ENCODE measurements around the gene GUCY2D.

GUCY2D gene

DNA sequence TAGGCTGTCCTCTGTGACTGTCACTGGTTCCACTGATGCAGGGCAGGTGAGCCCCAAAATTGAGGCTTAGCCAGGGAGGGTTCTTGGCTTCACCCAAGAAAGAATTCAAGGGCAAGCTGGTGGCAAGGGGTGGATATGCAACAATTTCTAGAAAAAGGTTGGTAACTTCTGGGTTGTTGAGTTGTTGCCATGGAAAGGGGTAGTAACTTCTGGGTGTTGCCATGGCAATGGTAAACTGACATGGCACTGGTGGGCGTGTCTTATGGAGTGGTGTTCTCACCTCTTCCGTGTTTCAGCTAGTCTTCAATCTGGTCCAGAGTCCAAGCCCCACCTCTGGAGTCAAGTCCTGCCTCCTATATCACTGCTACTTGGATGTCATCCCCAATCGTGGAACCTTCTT is 9.5 kb upstream of the GUCY2D start:
- no peaks in the 10 kb centered on the region for H3K79me2 ChIP-seq (ENCODE audit: insufficient read depth, low read depth)
- H3K27ac ChIP-seq: no peak overlapping the region
- H3K9ac ChIP-seq: no peak overlapping the region
- H3K36me3 ChIP-seq (ENCODE audit: insufficient read depth): no peaks in the 10 kb centered on the region
- TF ChIP-seq, protein P1, sequence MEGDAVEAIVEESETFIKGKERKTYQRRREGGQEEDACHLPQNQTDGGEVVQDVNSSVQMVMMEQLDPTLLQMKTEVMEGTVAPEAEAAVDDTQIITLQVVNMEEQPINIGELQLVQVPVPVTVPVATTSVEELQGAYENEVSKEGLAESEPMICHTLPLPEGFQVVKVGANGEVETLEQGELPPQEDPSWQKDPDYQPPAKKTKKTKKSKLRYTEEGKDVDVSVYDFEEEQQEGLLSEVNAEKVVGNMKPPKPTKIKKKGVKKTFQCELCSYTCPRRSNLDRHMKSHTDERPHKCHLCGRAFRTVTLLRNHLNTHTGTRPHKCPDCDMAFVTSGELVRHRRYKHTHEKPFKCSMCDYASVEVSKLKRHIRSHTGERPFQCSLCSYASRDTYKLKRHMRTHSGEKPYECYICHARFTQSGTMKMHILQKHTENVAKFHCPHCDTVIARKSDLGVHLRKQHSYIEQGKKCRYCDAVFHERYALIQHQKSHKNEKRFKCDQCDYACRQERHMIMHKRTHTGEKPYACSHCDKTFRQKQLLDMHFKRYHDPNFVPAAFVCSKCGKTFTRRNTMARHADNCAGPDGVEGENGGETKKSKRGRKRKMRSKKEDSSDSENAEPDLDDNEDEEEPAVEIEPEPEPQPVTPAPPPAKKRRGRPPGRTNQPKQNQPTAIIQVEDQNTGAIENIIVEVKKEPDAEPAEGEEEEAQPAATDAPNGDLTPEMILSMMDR (conservative IDR thresholded peaks at IDR 0.05; ENCODE audit: low read depth, low read length): no peak
- H4K20me1 ChIP-seq (ENCODE audit: insufficient read depth): no peaks in the 10 kb centered on the region
- no peak overlapping the region for H2AFZ ChIP-seq (ENCODE audit: low read depth)
- H3K4me1 ChIP-seq (ENCODE audit: low read depth, poor library complexity, severe bottlenecking): peaks cover 5% of the 10 kb centered on the region
- H3K27me3 ChIP-seq (ENCODE audit: insufficient read depth, low read depth): no peaks in the 10 kb centered on the region
- H3K4me2 ChIP-seq: no peak overlapping the region
- no peak overlapping the region for H3K4me3 ChIP-seq (IDR thresholded peaks at IDR 0.05; ENCODE audit: insufficient read depth, low read depth, low read length)

DNA sequence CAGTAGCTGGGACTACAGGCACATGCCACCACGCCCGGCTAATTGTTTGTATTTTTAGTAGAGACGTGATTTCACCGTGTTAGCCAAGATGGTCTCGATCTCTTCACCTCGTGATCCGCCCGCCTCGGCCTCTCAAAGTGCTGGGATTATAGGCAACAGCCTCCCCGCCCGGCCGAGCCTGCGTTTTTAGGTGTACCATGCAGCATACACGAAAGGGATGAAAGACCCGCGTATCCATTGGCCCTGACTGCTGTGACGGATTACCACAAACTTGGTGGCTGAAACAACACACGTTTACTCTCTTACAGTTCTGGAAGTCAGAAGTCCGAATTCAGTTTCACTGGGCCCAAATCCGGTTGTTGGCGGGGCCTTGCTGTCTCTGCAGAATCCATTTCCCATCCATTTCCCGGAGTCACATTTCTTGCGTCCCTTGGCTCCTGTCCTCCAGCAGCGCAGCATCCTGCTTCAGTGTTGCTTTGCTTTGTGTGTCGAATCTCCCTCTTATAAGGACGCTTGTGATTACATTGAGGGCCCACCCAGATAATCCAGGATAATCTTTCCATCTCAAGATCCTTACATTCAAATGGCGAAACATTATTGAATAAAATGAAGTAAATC is 8.3 kb upstream of the GUCY2D start:
- Histone ChIP-seq H3K4me3 (IDR thresholded peaks at IDR 0.05; ENCODE audit: insufficient read depth, low read depth, low read length) (no peak overlapping the region), H3K79me2 (ENCODE audit: insufficient read depth, low read depth) (no peaks in the 10 kb centered on the region), H3K4me1 (ENCODE audit: low read depth, poor library complexity, severe bottlenecking) (peaks cover 5% of the 10 kb centered on the region), H3K36me3 (ENCODE audit: insufficient read depth) (no peaks in the 10 kb centered on the region), H4K20me1 (ENCODE audit: insufficient read depth) (no peaks in the 10 kb centered on the region), H3K9ac (no peak overlapping the region), H3K27ac (no peak overlapping the region), H3K4me2 (no peak overlapping the region), H3K27me3 (ENCODE audit: insufficient read depth, low read depth) (no peaks in the 10 kb centered on the region), H2AFZ (ENCODE audit: low read depth) (no peak overlapping the region)
- TF ChIP-seq, protein P1 (conservative IDR thresholded peaks at IDR 0.05; ENCODE audit: low read depth, low read length): no peak

DNA sequence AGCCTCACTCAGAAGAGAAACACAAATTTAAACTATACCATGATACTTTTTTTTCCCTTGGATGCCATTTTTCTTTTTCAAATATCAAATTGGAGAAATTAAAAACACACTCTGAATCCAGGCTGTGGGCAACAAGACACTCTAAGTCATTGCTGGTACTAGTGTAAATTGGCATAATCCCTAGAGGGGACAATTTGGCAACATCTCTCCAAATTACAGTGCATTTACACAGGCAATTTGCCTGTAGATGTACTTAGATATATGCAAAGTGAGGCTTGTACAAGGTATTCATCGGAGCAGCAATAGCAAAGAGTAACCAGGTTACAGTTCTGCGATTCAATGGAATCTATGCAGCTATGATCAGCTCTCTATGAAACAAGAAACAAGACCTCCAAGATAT is 6.7 kb upstream of the GUCY2D start:
- Histone ChIP-seq H3K79me2 (ENCODE audit: insufficient read depth, low read depth) (no peaks in the 10 kb centered on the region), H4K20me1 (ENCODE audit: insufficient read depth) (no peaks in the 10 kb centered on the region), H3K27ac (no peak overlapping the region), H3K4me1 (ENCODE audit: low read depth, poor library complexity, severe bottlenecking) (peaks cover 5% of the 10 kb centered on the region), H3K4me2 (no peak overlapping the region), H2AFZ (ENCODE audit: low read depth) (no peak overlapping the region), H3K9ac (no peak overlapping the region), H3K27me3 (ENCODE audit: insufficient read depth, low read depth) (no peaks in the 10 kb centered on the region), H3K4me3 (IDR thresholded peaks at IDR 0.05; ENCODE audit: insufficient read depth, low read depth, low read length) (no peak overlapping the region), H3K36me3 (ENCODE audit: insufficient read depth) (no peaks in the 10 kb centered on the region)
- TF ChIP-seq, protein P1 (conservative IDR thresholded peaks at IDR 0.05; ENCODE audit: low read depth, low read length): no peak

DNA sequence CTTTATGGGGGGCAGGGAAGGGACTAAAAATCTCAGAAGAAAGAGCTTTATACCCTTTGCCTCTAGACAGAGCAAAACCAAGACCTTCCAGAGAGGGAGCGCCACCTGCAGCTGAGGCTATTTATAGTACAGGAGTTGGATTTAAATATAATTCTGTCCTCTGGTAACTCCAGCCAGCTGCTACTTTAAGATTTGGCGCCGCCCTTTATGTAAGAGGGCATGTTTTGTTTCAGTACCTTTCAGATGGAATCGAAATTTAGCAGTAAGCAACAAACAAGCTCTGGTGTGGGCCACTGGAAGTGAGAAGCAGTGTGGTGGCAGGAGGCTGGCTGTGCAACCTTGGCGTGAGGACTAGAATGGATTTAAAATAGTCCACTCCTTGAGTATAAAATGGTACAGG is 5.2 kb upstream of the GUCY2D start:
- Histone ChIP-seq H3K36me3 (ENCODE audit: insufficient read depth) (no peaks in the 10 kb centered on the region), H3K4me2 (peak overlapping the region; percentile 42; the same call in 1 of the 2 replicates), H3K9ac (no peak overlapping the region), H4K20me1 (ENCODE audit: insufficient read depth) (no peaks in the 10 kb centered on the region), H3K27me3 (ENCODE audit: insufficient read depth, low read depth) (no peaks in the 10 kb centered on the region), H3K27ac (peak overlapping the region; percentile 42; the same call in 1 of the 2 replicates), H3K4me3 (IDR thresholded peaks at IDR 0.05; ENCODE audit: insufficient read depth, low read depth, low read length) (no peak overlapping the region), H3K79me2 (ENCODE audit: insufficient read depth, low read depth) (no peaks in the 10 kb centered on the region), H3K4me1 (ENCODE audit: low read depth, poor library complexity, severe bottlenecking) (peaks cover 5% of the 10 kb centered on the region), H2AFZ (ENCODE audit: low read depth) (peak overlapping the region; percentile 18; the same call in 1 of the 2 replicates)
- TF ChIP-seq, protein P1 (conservative IDR thresholded peaks at IDR 0.05; ENCODE audit: low read depth, low read length): peak; percentile 56

All from KMS-11 (cell line).